ENCODE measurements around the gene IL1F10. TPM values are rescaled to one million over a fixed set of nuclear protein-coding genes. Genes with fewer than 3 reads are reported as not detected.

Gene IL1F10
- total and polyA plus RNA-seq, 2 donors = not detected

DNA sequence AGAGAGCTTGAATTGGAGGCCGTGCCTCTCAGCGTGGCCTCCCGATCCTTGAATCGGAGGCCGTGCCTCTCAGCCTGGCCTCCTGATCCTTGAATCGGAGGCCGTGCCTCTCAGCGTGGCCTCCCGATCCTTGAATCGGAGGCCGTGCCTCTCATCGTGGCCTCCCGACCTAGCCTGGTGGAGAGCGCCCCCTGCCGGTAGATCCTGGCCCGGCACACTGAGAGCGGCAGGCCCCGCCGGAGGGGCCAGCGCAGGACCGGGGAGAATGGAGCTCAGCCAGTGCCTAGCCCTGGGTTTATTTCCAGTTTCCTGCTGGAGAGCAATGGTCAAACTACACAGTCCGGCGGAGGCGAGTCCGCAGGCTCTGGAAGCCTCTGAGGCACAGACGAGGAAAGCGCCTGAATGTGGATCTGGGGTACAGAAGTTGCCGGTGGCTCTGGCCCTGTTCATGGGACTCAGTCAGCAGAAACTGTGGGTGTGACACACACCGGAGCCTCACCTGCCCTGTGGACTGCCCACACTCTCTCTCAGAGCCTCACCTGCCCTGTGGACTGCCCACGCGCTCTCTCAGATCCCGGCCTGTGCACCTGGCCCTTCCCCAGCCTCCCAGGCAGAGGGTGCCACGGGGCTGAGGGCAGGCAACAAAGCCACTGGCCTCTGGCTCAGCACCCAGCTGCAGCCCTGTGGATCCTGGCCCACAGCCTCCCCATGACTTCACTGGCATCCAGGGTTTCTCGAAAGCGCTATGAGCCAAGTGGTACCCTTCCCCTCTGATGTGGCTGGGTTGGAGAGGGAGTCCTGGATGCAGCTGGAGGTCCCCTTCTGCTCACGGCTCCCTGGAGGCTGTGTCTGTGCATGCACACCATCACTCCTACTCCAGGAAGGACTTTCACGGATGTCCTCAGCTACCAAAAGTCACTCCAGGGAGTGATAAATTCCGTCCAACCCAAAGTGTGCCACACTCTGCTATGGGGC lies 16.6 kb upstream of the IL1F10 start:
- WGBS = 93% methylated on average over 38 of the region's 38 CpGs
- no peaks in the 10 kb centered on the region for H3K36me3 ChIP-seq (ENCODE audit: insufficient read depth)
- no peaks in the 10 kb centered on the region for H3K4me1 ChIP-seq (ENCODE audit: insufficient read depth)
- no peak overlapping the region for H3K27ac ChIP-seq (ENCODE audit: low read depth)
- DNase-seq (ENCODE audit: extremely low spot score) = no peak
- no peak overlapping the region for H3K4me3 ChIP-seq (ENCODE audit: low read depth, low read length)

DNA sequence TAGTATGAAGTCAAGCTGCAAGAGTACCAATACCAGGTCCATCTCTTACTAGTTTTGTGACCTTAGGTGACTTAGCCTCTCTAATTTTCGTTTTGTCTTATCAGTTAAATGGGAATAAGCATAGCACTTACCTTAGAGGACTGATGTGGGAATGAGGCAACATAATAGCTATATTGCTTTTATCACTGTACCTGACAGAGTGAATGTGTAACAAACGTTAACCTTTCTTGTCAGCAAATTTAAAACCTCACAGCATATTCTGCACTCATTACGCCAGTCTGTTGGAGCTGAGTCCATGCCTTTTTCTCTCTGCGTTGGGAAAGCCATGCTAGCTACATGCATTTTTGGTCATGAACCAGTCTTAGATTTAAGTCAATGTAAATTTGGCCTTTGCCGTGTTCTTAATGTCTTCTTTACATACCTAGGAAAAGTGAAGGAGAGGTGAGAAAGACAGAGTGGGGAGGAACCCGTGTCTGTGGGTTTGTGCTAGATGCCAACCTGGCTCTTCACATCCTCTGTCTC lies 15.3 kb upstream of the IL1F10 start, which contains the start of gene IL36B:
TSS of gene IL36B (minus strand) at position 472 of the 522 bp plus-strand sequence.
- no peak for DNase-seq (ENCODE audit: extremely low spot score)
- Histone ChIP-seq H3K36me3 (ENCODE audit: insufficient read depth) (no peaks in the 10 kb centered on the region), H3K4me1 (ENCODE audit: insufficient read depth) (no peaks in the 10 kb centered on the region), H3K4me3 (ENCODE audit: low read depth, low read length) (no peak within 1 kb of the TSS), H3K27ac (ENCODE audit: low read depth) (no peak within 1 kb of the TSS)
- WGBS = 73% methylated on average over 6 of the region's 6 CpGs

DNA sequence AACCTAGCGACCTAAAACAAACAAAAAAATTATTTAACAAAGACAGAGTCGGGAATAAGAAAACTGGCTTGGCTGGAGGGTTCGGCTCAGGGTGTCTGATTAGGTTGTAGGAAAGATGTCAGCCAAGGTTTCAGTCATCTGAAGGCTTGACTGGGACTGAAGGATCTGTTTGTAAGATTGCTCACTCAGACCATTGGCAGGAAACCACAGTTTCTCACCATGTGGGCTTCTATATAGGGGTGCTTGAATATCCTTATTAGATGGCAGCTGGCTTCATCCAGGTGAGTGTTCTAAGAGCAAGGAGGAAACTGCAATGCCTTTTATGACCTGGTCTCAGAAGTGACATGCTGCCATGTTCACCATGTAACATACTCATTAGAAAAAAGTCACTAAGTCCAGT lies 14.1 kb upstream of the IL1F10 start:
- Histone ChIP-seq H3K4me1 (ENCODE audit: insufficient read depth) (no peaks in the 10 kb centered on the region), H3K27ac (ENCODE audit: low read depth) (no peak overlapping the region), H3K4me3 (ENCODE audit: low read depth, low read length) (no peak overlapping the region), H3K36me3 (ENCODE audit: insufficient read depth) (no peaks in the 10 kb centered on the region)
- 76% methylated on average over 3 of the region's 3 CpGs for WGBS
- no peak for DNase-seq (ENCODE audit: extremely low spot score)

DNA sequence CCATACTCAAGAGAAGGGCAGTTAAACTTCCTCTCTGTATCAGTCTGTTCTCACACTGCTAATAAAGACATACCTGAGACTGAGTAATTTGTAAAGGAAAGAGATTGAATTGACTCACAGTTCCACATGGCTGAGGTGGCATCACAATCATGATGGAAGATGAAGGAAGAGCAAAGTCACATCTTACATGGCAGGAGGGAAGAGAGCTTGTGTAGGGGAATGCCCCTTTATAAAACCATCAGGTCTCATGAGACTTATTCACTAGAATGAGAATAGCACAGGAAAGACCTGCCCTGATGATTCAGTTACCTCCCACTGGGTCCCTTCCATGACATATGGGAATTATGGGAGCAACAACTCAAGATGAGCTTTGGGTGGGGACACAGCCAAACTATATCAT lies 13.7 kb upstream of the IL1F10 start:
- Histone ChIP-seq H3K36me3 (ENCODE audit: insufficient read depth) (no peaks in the 10 kb centered on the region), H3K27ac (ENCODE audit: low read depth) (no peak overlapping the region), H3K4me3 (ENCODE audit: low read depth, low read length) (no peak overlapping the region), H3K4me1 (ENCODE audit: insufficient read depth) (no peaks in the 10 kb centered on the region)
- DNase-seq (ENCODE audit: extremely low spot score) = no peak

DNA sequence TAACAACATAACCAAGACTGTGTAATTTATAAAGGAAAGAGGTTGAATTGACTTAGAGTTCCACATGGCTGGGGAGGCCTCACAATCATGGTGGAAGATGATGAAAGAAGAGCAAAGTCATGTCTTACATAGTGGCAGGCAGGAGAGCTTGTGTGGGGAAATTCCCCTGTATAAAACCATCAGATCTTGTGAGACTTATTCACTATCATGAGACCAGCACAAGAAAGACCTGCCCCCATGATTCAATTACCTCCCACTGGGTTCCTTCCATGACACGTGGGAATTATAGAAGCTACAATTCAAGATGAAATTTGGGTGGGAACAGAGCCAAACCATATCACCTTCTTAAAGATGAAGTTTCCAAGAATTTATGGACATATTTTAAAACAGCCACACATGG lies 11.2 kb upstream of the IL1F10 start:
- Histone ChIP-seq H3K4me1 (ENCODE audit: insufficient read depth) (no peaks in the 10 kb centered on the region), H3K27ac (ENCODE audit: low read depth) (no peak overlapping the region), H3K4me3 (ENCODE audit: low read depth, low read length) (no peak overlapping the region), H3K36me3 (ENCODE audit: insufficient read depth) (no peaks in the 10 kb centered on the region)
- WGBS = 49% methylated on average over 1 of the region's 1 CpG
- DNase-seq (ENCODE audit: extremely low spot score) = no peak

DNA sequence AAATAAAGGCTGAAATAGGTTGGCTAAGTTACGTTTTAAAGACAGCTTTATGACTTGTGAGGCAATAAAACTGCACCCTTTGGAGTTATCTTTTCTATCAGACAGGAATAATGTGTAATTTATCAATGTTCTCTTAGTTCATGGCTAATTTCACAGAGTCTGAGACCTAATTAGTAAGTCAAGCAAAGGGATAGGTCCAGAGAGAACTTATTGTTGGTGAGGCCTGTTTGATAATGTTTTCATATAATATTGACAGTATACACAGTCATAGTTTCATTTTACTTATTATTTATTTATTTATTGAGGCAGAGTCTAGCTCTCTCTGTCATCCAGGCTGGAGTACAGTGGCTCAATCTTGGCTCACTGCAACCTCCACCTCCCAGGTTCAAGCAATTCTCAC lies 10.7 kb upstream of the IL1F10 start:
- no peak for DNase-seq (ENCODE audit: extremely low spot score)
- H3K4me1 ChIP-seq (ENCODE audit: insufficient read depth) = no peaks in the 10 kb centered on the region
- H3K4me3 ChIP-seq (ENCODE audit: low read depth, low read length) = no peak overlapping the region
- H3K27ac ChIP-seq (ENCODE audit: low read depth) = no peak overlapping the region
- no peaks in the 10 kb centered on the region for H3K36me3 ChIP-seq (ENCODE audit: insufficient read depth)
- 33% methylated on average over 1 of the region's 1 CpG for WGBS

DNA sequence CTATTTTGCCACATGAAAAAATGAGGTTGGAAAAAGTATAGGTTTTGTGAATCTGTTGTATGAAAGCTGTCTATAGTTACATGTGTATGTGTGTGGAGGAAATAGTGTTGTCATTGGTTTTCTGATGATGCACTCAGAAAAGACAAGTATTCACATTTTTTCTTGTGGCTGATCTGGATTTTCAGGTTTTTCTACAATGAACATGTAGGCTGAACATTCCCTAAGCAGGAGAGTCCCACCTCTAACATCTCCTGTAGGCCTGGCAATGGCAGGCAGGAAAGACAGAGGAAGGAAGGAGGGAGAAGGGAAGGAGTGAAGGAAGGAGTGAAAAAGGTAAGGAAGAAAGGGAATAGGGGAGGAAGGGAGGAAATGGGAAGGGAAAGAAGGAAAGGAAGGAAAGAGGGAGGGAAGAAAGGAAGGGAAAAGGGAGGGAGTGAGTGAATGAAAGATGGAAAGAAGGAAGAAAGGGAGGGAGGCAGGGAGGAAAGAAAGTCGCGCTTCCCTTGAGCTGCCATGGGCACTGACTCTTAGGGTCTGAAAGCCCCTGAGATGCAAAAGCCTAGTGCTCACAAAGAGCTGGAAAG lies 9.3 kb upstream of the IL1F10 start:
- 63% methylated on average over 2 of the region's 2 CpGs for WGBS
- no peak for DNase-seq (ENCODE audit: extremely low spot score)
- Histone ChIP-seq H3K27ac (ENCODE audit: low read depth) (no peak overlapping the region), H3K36me3 (ENCODE audit: insufficient read depth) (no peaks in the 10 kb centered on the region), H3K4me1 (ENCODE audit: insufficient read depth) (no peaks in the 10 kb centered on the region), H3K4me3 (ENCODE audit: low read depth, low read length) (no peak overlapping the region)

DNA sequence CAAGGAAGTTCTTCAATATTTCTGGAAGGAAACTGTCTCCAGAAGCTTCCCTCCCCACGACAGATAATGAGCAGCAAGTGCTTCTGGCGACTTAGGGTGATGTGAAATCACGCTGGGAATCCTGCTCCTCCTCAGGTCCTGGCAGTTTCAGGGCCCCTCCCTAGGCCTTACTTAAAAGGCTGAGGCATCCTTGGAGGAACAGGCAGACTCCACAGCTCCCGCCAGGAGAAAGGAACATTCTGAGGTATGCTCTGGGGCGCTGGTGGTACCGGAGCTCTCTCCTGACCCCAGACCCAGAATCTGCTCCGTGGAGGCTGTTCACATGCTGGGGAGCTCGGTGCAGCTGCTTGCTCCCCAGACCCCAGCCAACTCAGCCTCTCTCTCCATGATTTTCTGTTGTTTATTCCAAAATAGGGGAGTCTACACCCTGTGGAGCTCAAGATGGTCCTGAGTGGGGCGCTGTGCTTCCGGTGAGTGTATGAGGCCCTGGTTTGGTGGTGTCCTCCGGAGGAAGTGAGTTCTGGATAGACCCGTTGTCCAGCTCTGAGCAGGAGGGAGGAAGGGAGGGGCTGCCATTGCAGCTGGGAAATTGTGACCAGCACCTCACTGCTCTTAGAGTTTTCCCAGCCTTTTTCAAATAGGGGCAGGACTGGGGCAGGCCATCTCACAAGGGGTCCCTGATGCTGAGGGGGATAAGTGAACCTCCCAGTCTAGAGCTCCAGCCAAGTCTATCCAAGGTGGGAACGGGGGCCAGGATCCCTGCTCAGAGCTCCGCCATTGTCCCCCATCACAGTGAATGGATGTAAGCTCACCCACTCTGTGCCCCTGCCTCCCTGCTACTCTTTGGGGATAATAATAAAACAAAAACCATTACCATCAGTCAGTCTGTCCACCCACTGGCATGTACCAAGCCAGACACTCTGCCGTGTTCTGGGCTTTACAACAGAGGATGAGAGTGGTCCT lies 8.5 kb upstream of the IL1F10 start, which contains the start of gene IL36RN:
TSS of gene IL36RN (plus strand) at position 201 of the 963 bp plus-strand sequence. CDS start at position 442, 241 bp downstream.
- no peaks in the 10 kb centered on the region for H3K4me1 ChIP-seq (ENCODE audit: insufficient read depth)

DNA sequence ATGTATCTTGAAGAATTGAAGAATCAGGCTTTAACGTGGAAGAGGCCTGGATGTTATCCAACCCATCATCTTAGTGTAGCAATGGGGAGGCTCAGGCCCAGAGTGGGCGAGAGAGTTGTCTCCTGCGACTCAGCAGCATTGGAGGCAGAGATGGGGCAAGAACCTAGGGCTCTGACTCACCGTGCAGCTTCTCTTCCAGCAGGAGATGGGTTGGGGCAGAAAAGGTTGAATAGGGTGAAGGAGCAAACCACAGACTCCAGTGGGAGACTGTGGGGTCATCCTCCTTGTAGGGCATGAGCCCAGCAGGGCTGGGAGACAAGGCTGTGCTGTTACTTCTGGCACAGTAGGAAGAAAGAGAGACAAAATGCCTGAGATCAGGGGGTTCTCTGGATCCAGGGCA lies 7.4 kb upstream of the IL1F10 start:
- Histone ChIP-seq H3K36me3 (ENCODE audit: insufficient read depth) (no peaks in the 10 kb centered on the region), H3K4me1 (ENCODE audit: insufficient read depth) (no peaks in the 10 kb centered on the region), H3K4me3 (ENCODE audit: low read depth, low read length) (no peak overlapping the region), H3K27ac (ENCODE audit: low read depth) (no peak overlapping the region)
- no peak for DNase-seq (ENCODE audit: extremely low spot score)
- WGBS = 74% methylated on average over 4 of the region's 4 CpGs

More for the DNA sequence above, 8.5 kb upstream of the IL1F10 start, which contains the start of gene IL36RN:
- Histone ChIP-seq H3K27ac (ENCODE audit: low read depth) (no peak within 1 kb of the TSS), H3K4me3 (ENCODE audit: low read depth, low read length) (no peak within 1 kb of the TSS), H3K36me3 (ENCODE audit: insufficient read depth) (no peaks in the 10 kb centered on the region)
- no peak for DNase-seq (ENCODE audit: extremely low spot score)
- 73% methylated on average over 15 of the region's 15 CpGs for WGBS

DNA sequence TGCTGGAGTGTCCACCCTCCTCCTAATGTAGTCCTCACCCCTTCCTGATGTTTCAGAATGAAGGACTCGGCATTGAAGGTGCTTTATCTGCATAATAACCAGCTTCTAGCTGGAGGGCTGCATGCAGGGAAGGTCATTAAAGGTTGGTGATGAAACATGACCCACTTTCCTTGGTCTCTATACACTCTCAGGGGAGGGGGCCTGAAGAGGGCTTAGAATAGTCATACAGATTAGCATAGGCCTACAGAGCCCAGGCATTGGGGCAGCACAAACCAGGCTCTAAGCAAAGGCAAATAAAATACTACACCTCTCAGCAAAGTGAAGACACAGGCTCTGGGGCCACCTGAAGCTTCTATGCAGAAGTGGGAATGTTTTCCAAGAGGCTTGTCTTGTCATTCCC lies 7.0 kb upstream of the IL1F10 start:
- H3K36me3 ChIP-seq (ENCODE audit: insufficient read depth) = no peaks in the 10 kb centered on the region
- H3K4me3 ChIP-seq (ENCODE audit: low read depth, low read length) = no peak overlapping the region
- no peaks in the 10 kb centered on the region for H3K4me1 ChIP-seq (ENCODE audit: insufficient read depth)
- DNase-seq (ENCODE audit: extremely low spot score) = no peak
- WGBS = 29% methylated on average over 1 of the region's 1 CpG
- no peak overlapping the region for H3K27ac ChIP-seq (ENCODE audit: low read depth)

DNA sequence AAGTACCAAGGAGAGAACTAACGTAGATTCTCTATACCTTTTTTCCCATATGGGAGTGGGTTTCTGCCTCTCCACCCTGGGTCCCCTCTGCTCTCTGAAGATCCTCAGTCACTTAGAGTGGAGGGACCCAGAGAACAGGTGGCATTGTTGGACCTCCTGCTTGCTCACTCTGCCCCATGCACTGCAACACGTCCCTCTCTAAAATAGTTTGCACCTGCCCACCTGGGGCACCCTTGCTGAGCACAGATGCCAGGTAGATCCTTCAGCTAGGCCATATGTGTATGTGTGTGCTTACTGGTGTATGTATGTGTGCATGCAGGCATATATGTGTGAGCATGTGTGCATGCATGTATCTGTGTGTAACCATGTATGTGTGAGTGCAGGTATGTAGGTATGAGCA lies 6.5 kb upstream of the IL1F10 start:
- no peak for DNase-seq (ENCODE audit: extremely low spot score)
- H3K27ac ChIP-seq (ENCODE audit: low read depth) = no peak overlapping the region
- H3K36me3 ChIP-seq (ENCODE audit: insufficient read depth) = no peaks in the 10 kb centered on the region
- H3K4me1 ChIP-seq (ENCODE audit: insufficient read depth) = no peaks in the 10 kb centered on the region
- no peak overlapping the region for H3K4me3 ChIP-seq (ENCODE audit: low read depth, low read length)
- WGBS = 70% methylated on average over 2 of the region's 2 CpGs

DNA sequence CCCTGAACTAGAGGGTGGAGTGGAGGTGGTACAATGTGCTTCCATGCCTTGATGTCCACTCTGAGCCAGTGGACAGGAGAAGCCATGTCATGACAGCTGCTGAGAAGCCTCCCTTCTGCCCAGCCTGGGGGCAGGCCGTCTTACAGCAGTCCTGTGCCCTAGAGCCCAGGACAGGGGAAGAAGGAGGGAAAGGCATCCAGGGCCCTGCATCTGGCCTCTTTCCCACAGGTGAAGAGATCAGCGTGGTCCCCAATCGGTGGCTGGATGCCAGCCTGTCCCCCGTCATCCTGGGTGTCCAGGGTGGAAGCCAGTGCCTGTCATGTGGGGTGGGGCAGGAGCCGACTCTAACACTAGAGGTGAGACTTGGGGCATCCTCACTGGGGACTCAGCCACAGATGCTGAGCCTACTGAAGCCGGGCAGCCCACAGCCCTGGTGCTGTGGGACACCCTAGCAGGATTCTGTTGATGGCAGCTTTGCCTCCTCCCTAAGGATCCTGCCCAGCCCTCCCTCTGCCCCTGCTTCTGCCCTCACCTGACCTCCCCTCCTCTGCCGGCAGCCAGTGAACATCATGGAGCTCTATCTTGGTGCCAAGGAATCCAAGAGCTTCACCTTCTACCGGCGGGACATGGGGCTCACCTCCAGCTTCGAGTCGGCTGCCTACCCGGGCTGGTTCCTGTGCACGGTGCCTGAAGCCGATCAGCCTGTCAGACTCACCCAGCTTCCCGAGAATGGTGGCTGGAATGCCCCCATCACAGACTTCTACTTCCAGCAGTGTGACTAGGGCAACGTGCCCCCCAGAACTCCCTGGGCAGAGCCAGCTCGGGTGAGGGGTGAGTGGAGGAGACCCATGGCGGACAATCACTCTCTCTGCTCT lies 5.6 kb upstream of the IL1F10 start:
- DNase-seq (ENCODE audit: extremely low spot score) = no peak
- no peaks in the 10 kb centered on the region for H3K4me1 ChIP-seq (ENCODE audit: insufficient read depth)
- H3K27ac ChIP-seq (ENCODE audit: low read depth) = no peak overlapping the region
- H3K36me3 ChIP-seq (ENCODE audit: insufficient read depth) = no peaks in the 10 kb centered on the region
- no peak overlapping the region for H3K4me3 ChIP-seq (ENCODE audit: low read depth, low read length)
- WGBS = 89% methylated on average over 18 of the region's 18 CpGs

Data from urinary bladder (tissue), 4 donors.